H9 (cell line): ENCODE results near the gene IFNA5. TPM values are rescaled to one million over a fixed set of nuclear protein-coding genes. Genes with fewer than 3 reads are reported as not detected.

Experiments
- DNase-seq: peaks from one replicate; pipeline ENCODE4 v3.0.0-alpha.2; 2017
- H2AFZ ChIP-seq: one replicate; pipeline ENCODE4 v1.6.1; 2013; ENCODE audit warnings: mild to moderate bottlenecking, low read length, control low read depth, moderate library complexity
- H2AK5ac ChIP-seq: 2 replicates; pipeline ENCODE4 v1.6.1; 2013; ENCODE audit warnings: low read length, control low read depth, mixed read lengths; ENCODE audit not compliant: insufficient read length
- H2BK120ac ChIP-seq: one replicate; pipeline ENCODE4 v1.6.1; 2013; ENCODE audit warnings: low read depth, mild to moderate bottlenecking, low read length, control low read depth, inconsistent platforms; ENCODE audit not compliant: poor library complexity, severe bottlenecking
- H2BK12ac ChIP-seq: 2 replicates; pipeline ENCODE4 v1.6.1; 2013; ENCODE audit warnings: low read length, control low read depth, mixed read lengths, low read depth; ENCODE audit not compliant: insufficient read length
- H2BK15ac ChIP-seq: 2 replicates; pipeline ENCODE4 v1.6.1; 2013; ENCODE audit warnings: low read depth, low read length, control low read depth
- H2BK20ac ChIP-seq: one replicate; pipeline ENCODE4 v1.6.1; 2013; ENCODE audit warnings: low read depth, mild to moderate bottlenecking, low read length, control low read depth, inconsistent platforms; ENCODE audit not compliant: poor library complexity, severe bottlenecking
- H2BK5ac ChIP-seq: 2 replicates; pipeline ENCODE4 v1.6.1; 2013; ENCODE audit warnings: low read length, control low read depth, mixed read lengths; ENCODE audit not compliant: insufficient read length
- H3K14ac ChIP-seq: 2 replicates; pipeline ENCODE4 v1.6.1; 2013; ENCODE audit warnings: low read length, control low read depth; ENCODE audit not compliant: insufficient read depth
- H3K18ac ChIP-seq: 2 replicates; pipeline ENCODE4 v1.6.1; 2013; ENCODE audit warnings: low read depth, mild to moderate bottlenecking, mixed read lengths, low read length, control low read depth; ENCODE audit not compliant: insufficient read length
- H3K23ac ChIP-seq: 2 replicates; pipeline ENCODE4 v1.6.1; 2013; ENCODE audit warnings: low read length, control low read depth, mixed read lengths, low read depth; ENCODE audit not compliant: insufficient read length
- H3K23me2 ChIP-seq: 2 replicates; pipeline ENCODE4 v1.6.1; 2013; ENCODE audit warnings: low read depth, mild to moderate bottlenecking, mixed read lengths, low read length, control low read depth; ENCODE audit not compliant: insufficient read length, poor library complexity, severe bottlenecking
- H3K27ac ChIP-seq: 2 replicates; pipeline ENCODE4 v1.5.1; 2013; ENCODE audit warnings: low read length, control low read depth, mixed read lengths, low read depth; ENCODE audit not compliant: insufficient read length
- H3K27me3 ChIP-seq: 2 replicates; pipeline ENCODE4 v1.6.1; 2013; ENCODE audit warnings: low read length, control low read depth, inconsistent platforms; ENCODE audit not compliant: insufficient read depth
- H3K4ac ChIP-seq: 2 replicates; pipeline ENCODE4 v1.6.1; 2013; ENCODE audit warnings: low read depth, mild to moderate bottlenecking, control low read depth, inconsistent platforms, low read length, moderate library complexity
- H3K4me1 ChIP-seq: 2 replicates; pipeline ENCODE4 v1.6.1; 2013; ENCODE audit warnings: low read length, control low read depth, inconsistent platforms; ENCODE audit not compliant: insufficient read depth
- H3K4me2 ChIP-seq: 2 replicates; pipeline ENCODE4 v1.6.1; 2013; ENCODE audit warnings: low read length, control low read depth, mixed read lengths; ENCODE audit not compliant: insufficient read length, insufficient read depth
- H3K56ac ChIP-seq: 2 replicates; pipeline ENCODE4 v1.6.1; 2013; ENCODE audit warnings: low read depth, mild to moderate bottlenecking, mixed read lengths, low read length, control low read depth; ENCODE audit not compliant: insufficient read length
- H3K79me1 ChIP-seq: 2 replicates; pipeline ENCODE4 v1.6.1; 2013; ENCODE audit warnings: low read depth, mild to moderate bottlenecking, moderate library complexity, low read length, control low read depth, inconsistent platforms; ENCODE audit not compliant: insufficient read depth, poor library complexity, severe bottlenecking
- H3K79me2 ChIP-seq: 2 replicates; pipeline ENCODE4 v1.6.1; 2013; ENCODE audit warnings: low read length, control low read depth, inconsistent platforms; ENCODE audit not compliant: insufficient read depth
- H3K9ac ChIP-seq: 2 replicates; pipeline ENCODE4 v1.6.1; 2013; ENCODE audit warnings: low read length, control low read depth, mixed read lengths; ENCODE audit not compliant: insufficient read length; ENCODE audit errors: extremely low read depth
- H3K9me3 ChIP-seq: one replicate; pipeline ENCODE4 v1.6.1; 2013; ENCODE audit warnings: low read depth, low read length, inconsistent platforms; ENCODE audit not compliant: control insufficient read depth
- H3T11ph ChIP-seq: one replicate; pipeline ENCODE4 v1.6.1; 2013; ENCODE audit warnings: mild to moderate bottlenecking, low read length, control low read depth, inconsistent platforms
- H4K20me1 ChIP-seq: one replicate; pipeline ENCODE4 v1.6.1; 2013; ENCODE audit not compliant: control insufficient read depth, insufficient read length, insufficient read depth
- H4K5ac ChIP-seq: 2 replicates; pipeline ENCODE4 v1.6.1; 2013; ENCODE audit warnings: low read depth, mild to moderate bottlenecking, mixed read lengths, low read length, control low read depth; ENCODE audit not compliant: insufficient read length
- H4K8ac ChIP-seq: replicated peaks from 2 replicates; pipeline ENCODE4 v1.6.1; 2013; ENCODE audit warnings: low read length, control low read depth, mixed read lengths, low read depth; ENCODE audit not compliant: insufficient read length
- H4K91ac ChIP-seq: 2 replicates; pipeline ENCODE4 v1.6.1; 2013; ENCODE audit warnings: low read depth, mild to moderate bottlenecking, moderate library complexity, mixed read lengths, low read length, control low read depth; ENCODE audit not compliant: insufficient read length
- H3K27ac Mint-ChIP-seq, 3 experiments: 2 replicates in 2 of 3; 3 replicates in 1 of 3; pipeline ENCODE4 v1.8.0; 2020 to 2021; ENCODE audit warnings: mixed read lengths in 3 of 3, mild to moderate bottlenecking in 1 of 3, moderate library complexity in 1 of 3
- H3K27me3 Mint-ChIP-seq: 2 replicates; pipeline ENCODE4 v1.8.0; 2021; ENCODE audit warnings: low read depth, mild to moderate bottlenecking, moderate library complexity, mixed read lengths
- H3K36me3 Mint-ChIP-seq, 3 experiments: 2 replicates in 2 of 3; 3 replicates in 1 of 3; pipeline ENCODE4 v1.8.0; 2020 to 2021; ENCODE audit warnings: low read depth in 3 of 3, mixed read lengths in 3 of 3; ENCODE audit not compliant: insufficient read depth in 1 of 3
- H3K4me1 Mint-ChIP-seq, 2 experiments: 2 replicates each; pipeline ENCODE4 v1.8.0; 2020; ENCODE audit warnings: mixed read lengths in 2 of 2
- H3K4me3 Mint-ChIP-seq, 2 experiments: 2 replicates in 1 of 2; 3 replicates in 1 of 2; pipeline ENCODE4 v1.8.0; 2020 to 2021; ENCODE audit warnings: mild to moderate bottlenecking in 2 of 2, mixed read lengths in 2 of 2, moderate library complexity in 1 of 2
- H3K9me3 Mint-ChIP-seq, 2 experiments: 2 replicates in 1 of 2; 3 replicates in 1 of 2; pipeline ENCODE4 v1.8.0; 2020; ENCODE audit warnings: mild to moderate bottlenecking in 2 of 2, mixed read lengths in 2 of 2, moderate library complexity in 1 of 2
- WGBS: extraction: QIAGEN DNeasy Blood & Tissue Kit; methylation state at CpG from one replicate; pipeline ENCODE4 v1.1.7; 2013; ENCODE audit warnings: missing lambda C conversion rate, low lambda C conversion rate, mixed read lengths; ENCODE audit not compliant: insufficient read length; ENCODE audit errors: extremely low coverage; 5-methylcytosine and 5-hydroxymethylcytosine counted together
- total RNA-seq: library from RNA; stranded (reverse); gene quantifications from 2 replicates; pipeline ENCODE4 v1.2.1, GENCODE V29; 2021
- TF ChIP-seq, protein P1 (sequence below): fragments of 200-600 bp; sonication (generic); conservative IDR thresholded peaks from 3 replicates; pipeline ENCODE4 v1.8.0; 2021; ENCODE audit warnings: antibody characterized with exemption, mild to moderate bottlenecking

Gene IFNA5
- total RNA-seq, 1 experiment from 2014 or later, result not detected

DNA sequence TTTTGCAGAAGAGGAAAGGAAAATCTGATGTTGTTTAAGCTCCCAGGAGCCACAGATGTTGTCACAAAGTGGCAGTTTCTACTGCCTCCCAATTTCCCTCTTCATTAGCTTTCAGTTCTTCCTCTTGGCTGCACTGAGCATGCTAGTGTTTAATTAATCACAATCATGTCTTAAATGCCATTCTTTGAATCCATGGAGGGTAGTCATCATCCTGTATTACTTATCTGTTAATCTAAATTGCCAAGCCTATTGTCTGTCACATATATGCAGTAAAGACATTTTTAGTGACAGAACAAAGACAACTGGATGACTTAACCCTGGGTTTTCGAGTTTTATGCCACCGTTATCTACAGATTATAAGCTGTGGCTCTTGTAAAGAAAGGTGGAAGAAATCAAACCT is 15.4 kb upstream of the IFNA5 start:
- H3K4me1 ChIP-seq, result no peaks in the 10 kb centered on the region
- no peaks in the 10 kb centered on the region for H3K23me2 ChIP-seq
- no peak overlapping the region for H4K91ac ChIP-seq
- Mint-ChIP-seq H3K36me3 (peaks cover 0 to 3% (median 0%) of the 10 kb centered on the region in 3 experiments; a peak in 1 of 7 replicates), H3K4me3 (no peak overlapping the region), H3K9me3 (no peaks in the 10 kb centered on the region), H3K27me3 (peaks cover 13% of the 10 kb centered on the region), H3K27ac (no peak overlapping the region), H3K4me1 (peaks cover 3 to 4% of the 10 kb centered on the region in 2 experiments)
- H2BK5ac ChIP-seq, result no peak overlapping the region
- no peaks in the 10 kb centered on the region for H3K79me1 ChIP-seq
- no peaks in the 10 kb centered on the region for H4K20me1 ChIP-seq
- TF ChIP-seq, protein P1, sequence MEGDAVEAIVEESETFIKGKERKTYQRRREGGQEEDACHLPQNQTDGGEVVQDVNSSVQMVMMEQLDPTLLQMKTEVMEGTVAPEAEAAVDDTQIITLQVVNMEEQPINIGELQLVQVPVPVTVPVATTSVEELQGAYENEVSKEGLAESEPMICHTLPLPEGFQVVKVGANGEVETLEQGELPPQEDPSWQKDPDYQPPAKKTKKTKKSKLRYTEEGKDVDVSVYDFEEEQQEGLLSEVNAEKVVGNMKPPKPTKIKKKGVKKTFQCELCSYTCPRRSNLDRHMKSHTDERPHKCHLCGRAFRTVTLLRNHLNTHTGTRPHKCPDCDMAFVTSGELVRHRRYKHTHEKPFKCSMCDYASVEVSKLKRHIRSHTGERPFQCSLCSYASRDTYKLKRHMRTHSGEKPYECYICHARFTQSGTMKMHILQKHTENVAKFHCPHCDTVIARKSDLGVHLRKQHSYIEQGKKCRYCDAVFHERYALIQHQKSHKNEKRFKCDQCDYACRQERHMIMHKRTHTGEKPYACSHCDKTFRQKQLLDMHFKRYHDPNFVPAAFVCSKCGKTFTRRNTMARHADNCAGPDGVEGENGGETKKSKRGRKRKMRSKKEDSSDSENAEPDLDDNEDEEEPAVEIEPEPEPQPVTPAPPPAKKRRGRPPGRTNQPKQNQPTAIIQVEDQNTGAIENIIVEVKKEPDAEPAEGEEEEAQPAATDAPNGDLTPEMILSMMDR, result no peak
- no peak overlapping the region for H2BK20ac ChIP-seq
- no peak overlapping the region for H3T11ph ChIP-seq
- H3K9me3 ChIP-seq, result no peaks in the 10 kb centered on the region
- H3K14ac ChIP-seq, result no peak overlapping the region
- H3K79me2 ChIP-seq, result no peaks in the 10 kb centered on the region
- no peak overlapping the region for H3K27ac ChIP-seq
- H3K4me2 ChIP-seq, result no peak overlapping the region
- WGBS, result no CpG with 5 or more reads among the region's 2 CpGs
- no peak overlapping the region for H4K8ac ChIP-seq
- H2BK120ac ChIP-seq, result no peak overlapping the region
- H2AK5ac ChIP-seq, result no peak overlapping the region
- no peak overlapping the region for H3K18ac ChIP-seq
- no peak overlapping the region for H2AFZ ChIP-seq
- no peak overlapping the region for H2BK12ac ChIP-seq
- H3K23ac ChIP-seq, result no peak overlapping the region
- no peak overlapping the region for H3K4ac ChIP-seq
- H4K5ac ChIP-seq, result no peak overlapping the region
- no peaks in the 10 kb centered on the region for H3K27me3 ChIP-seq
- H3K9ac ChIP-seq, result no peak overlapping the region
- H3K56ac ChIP-seq, result no peak overlapping the region
- no peak overlapping the region for H2BK15ac ChIP-seq
- no peak for DNase-seq
